ENCODE data around the gene PTGS2. TPM values are rescaled to one million over a fixed set of nuclear protein-coding genes. Genes with fewer than 3 reads are reported as not detected.

PTGS2 gene
- polyA plus RNA-seq, 6 donors from 2014 or later, result 0.52 to 2.7 TPM; not detected in 4

DNA sequence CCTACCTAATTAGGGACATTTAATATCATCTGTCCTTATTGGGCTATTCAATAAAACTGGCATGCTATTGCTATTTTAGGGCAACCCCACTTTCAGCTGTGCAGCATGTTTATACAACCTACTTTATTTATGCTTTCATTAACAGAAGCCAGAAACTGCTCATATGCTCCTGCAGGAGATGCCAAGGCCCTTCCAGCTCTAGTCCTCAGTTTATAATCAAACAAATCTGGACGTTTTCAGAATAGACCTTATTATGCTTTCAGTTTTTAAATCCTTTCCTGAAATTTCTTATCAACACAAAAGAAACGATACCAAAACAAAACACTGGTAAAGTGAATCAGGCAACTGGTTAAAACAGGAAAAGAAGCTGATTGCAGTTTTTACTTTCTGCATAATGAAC is 53.2 kb downstream of the PTGS2 start:
- Mint-ChIP-seq H3K4me1 (no peaks in the 10 kb centered on the region), H3K27me3 (peaks cover 0 to 8% (median 0%) of the 10 kb centered on the region in 3 donors), H3K9me3 (no peaks in the 10 kb centered on the region), H3K27ac (no peak overlapping the region), H3K36me3 (no peaks in the 10 kb centered on the region), H3K4me3 (no peak overlapping the region)
- ATAC-seq (ENCODE audit: low read depth in 2 of 2) (no peak), DNase-seq (no peak)

GRCh38 chr1:186626356-186626932 is 53.8 kb downstream of the PTGS2 start:
- Mint-ChIP-seq H3K4me3 (no peak overlapping the region), H3K27ac (no peak overlapping the region), H3K9me3 (no peaks in the 10 kb centered on the region), H3K36me3 (no peaks in the 10 kb centered on the region), H3K27me3 (peaks cover 0 to 8% (median 0%) of the 10 kb centered on the region in 3 donors), H3K4me1 (no peaks in the 10 kb centered on the region)
- ATAC-seq (ENCODE audit: low read depth in 2 of 2) (no peak), DNase-seq (no peak)

DNA sequence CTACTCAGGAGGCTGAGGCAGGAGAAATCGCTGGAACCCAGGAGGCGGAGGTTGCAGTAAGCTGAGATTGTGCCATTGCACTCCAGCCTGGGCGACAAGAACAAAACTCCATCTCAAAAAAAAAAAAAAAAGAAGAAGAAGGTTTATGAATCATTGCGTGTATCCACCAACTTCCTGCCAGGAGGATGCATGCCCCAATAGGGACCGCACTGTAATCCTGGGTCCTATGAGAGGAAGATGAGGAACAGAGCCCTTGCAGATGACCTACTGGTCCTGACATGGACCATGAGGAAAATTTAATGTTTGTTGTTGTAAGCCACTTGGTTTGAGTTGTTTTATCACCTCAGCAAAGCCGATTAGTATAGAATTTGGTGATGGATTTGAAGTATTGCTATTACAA is 56.7 kb downstream of the PTGS2 start:
- Mint-ChIP-seq H3K9me3 (peaks cover 0 to 7% (median 0%) of the 10 kb centered on the region in 7 donors), H3K4me1 (peaks cover under 1 to 4% (median 2%) of the 10 kb centered on the region in 3 donors), H3K36me3 (no peaks in the 10 kb centered on the region), H3K4me3 (peak overlapping the region in 1 of 8 donors; percentile 22), H3K27ac (no peak overlapping the region), H3K27me3 (peaks cover 0 to 8% (median 0%) of the 10 kb centered on the region in 3 donors)
- no peak for ATAC-seq (ENCODE audit: low read depth in 2 of 2)
- no peak for DNase-seq

Other genes with a start within 250 kb of the PTGS2 start
- not detected for gene PDC, start 219.3 kb downstream of the PTGS2 start, polyA plus RNA-seq (ENCODE audit: low read depth in 6 of 6)
- under 1 TPM in 2 of 6 donors, not detected in 4; 0.15 to 0.64 TPM for gene PLA2G4A, start 148.5 kb upstream of the PTGS2 start, polyA plus RNA-seq (ENCODE audit: low read depth in 6 of 6)